Activated T-helper 17 cell treated with anti-CD3 and anti-CD28 coated beads, Interleukin-2, amount 50 U/mL, for 72 hours (primary cell): ENCODE data around the gene FAM3D. TPM values are rescaled to one million over a fixed set of nuclear protein-coding genes. Genes with fewer than 3 reads are reported as not detected.

Experiments used
- ATAC-seq: fragments of 150-1000 bp; cut with Tn5 transposase; replicated peaks from 2 replicates; pipeline ENCODE4 v1.10.0; 2021; ENCODE audit warnings: mild to moderate bottlenecking, moderate library complexity
- H3K27ac Mint-ChIP-seq: one replicate; pipeline ENCODE4 v1.8.0; 2022; ENCODE audit warnings: mixed read lengths
- H3K27me3 Mint-ChIP-seq: one replicate; pipeline ENCODE4 v1.8.0; 2022; ENCODE audit warnings: mixed read lengths
- H3K36me3 Mint-ChIP-seq: one replicate; pipeline ENCODE4 v1.8.0; 2022; ENCODE audit warnings: low read depth, mild to moderate bottlenecking, mixed read lengths
- H3K4me1 Mint-ChIP-seq: one replicate; pipeline ENCODE4 v1.8.0; 2022; ENCODE audit warnings: mixed read lengths
- H3K4me3 Mint-ChIP-seq: one replicate; pipeline ENCODE4 v1.8.0; 2022; ENCODE audit warnings: mild to moderate bottlenecking, mixed read lengths
- H3K9me3 Mint-ChIP-seq: one replicate; pipeline ENCODE4 v1.8.0; 2022; ENCODE audit warnings: mixed read lengths
- total RNA-seq, 2 donors: library from RNA; stranded (reverse); gene quantifications; one replicate each; pipeline ENCODE4 v1.2.3, GENCODE V29; 2022

FAM3D gene
- total RNA-seq, 2 donors from 2014 or later = not detected

GRCh38 chr3:58672880-58673279 is 6.3 kb upstream of the FAM3D start:
- no peaks in the 10 kb centered on the region for H3K4me1 Mint-ChIP-seq
- H3K9me3 Mint-ChIP-seq = peaks cover 4% of the 10 kb centered on the region
- H3K27me3 Mint-ChIP-seq = peaks cover 12% of the 10 kb centered on the region
- no peaks in the 10 kb centered on the region for H3K36me3 Mint-ChIP-seq
- no peak overlapping the region for H3K27ac Mint-ChIP-seq
- no peak overlapping the region for H3K4me3 Mint-ChIP-seq
- ATAC-seq = no peak

GRCh38 chr3:58672451-58672850 is 5.9 kb upstream of the FAM3D start:
- Mint-ChIP-seq H3K27me3 (peaks cover 12% of the 10 kb centered on the region), H3K27ac (no peak overlapping the region), H3K4me3 (no peak overlapping the region), H3K36me3 (no peaks in the 10 kb centered on the region), H3K9me3 (peaks cover 4% of the 10 kb centered on the region), H3K4me1 (no peaks in the 10 kb centered on the region)
- ATAC-seq = no peak

- no peak overlapping the region for H3K27ac Mint-ChIP-seq
- H3K4me1 Mint-ChIP-seq = no peaks in the 10 kb centered on the region
- ATAC-seq = no peak
- peaks cover 10% of the 10 kb centered on the region for H3K27me3 Mint-ChIP-seq
- H3K36me3 Mint-ChIP-seq = no peaks in the 10 kb centered on the region
- peaks cover 2% of the 10 kb centered on the region for H3K9me3 Mint-ChIP-seq
- H3K4me3 Mint-ChIP-seq = no peak overlapping the region
Observed at GRCh38 chr3:58670506-58671135, 4.0 kb upstream of the FAM3D start.

GRCh38 chr3:58668247-58668646 is 1.7 kb upstream of the FAM3D start:
- no peak overlapping the region for H3K4me3 Mint-ChIP-seq
- no peak for ATAC-seq
- H3K27me3 Mint-ChIP-seq = peaks cover 12% of the 10 kb centered on the region
- no peaks in the 10 kb centered on the region for H3K36me3 Mint-ChIP-seq
- H3K27ac Mint-ChIP-seq = no peak overlapping the region
- no peaks in the 10 kb centered on the region for H3K9me3 Mint-ChIP-seq
- H3K4me1 Mint-ChIP-seq = no peaks in the 10 kb centered on the region

GRCh38 chr3:58667704-58668103 is 1.1 kb upstream of the FAM3D start:
- Mint-ChIP-seq H3K27me3 (peaks cover 12% of the 10 kb centered on the region), H3K27ac (no peak overlapping the region), H3K9me3 (no peaks in the 10 kb centered on the region), H3K36me3 (no peaks in the 10 kb centered on the region), H3K4me1 (no peaks in the 10 kb centered on the region), H3K4me3 (no peak overlapping the region)
- ATAC-seq = no peak

GRCh38 chr3:58667229-58667628 is 655 bp upstream of the FAM3D start:
- Mint-ChIP-seq H3K27me3 (peaks cover 12% of the 10 kb centered on the region), H3K4me1 (no peaks in the 10 kb centered on the region), H3K9me3 (no peaks in the 10 kb centered on the region), H3K36me3 (no peaks in the 10 kb centered on the region), H3K27ac (no peak overlapping the region), H3K4me3 (no peak overlapping the region)
- no peak for ATAC-seq

- no peak overlapping the region for H3K27ac Mint-ChIP-seq
- H3K4me1 Mint-ChIP-seq = no peaks in the 10 kb centered on the region
- ATAC-seq = no peak
- H3K36me3 Mint-ChIP-seq = no peaks in the 10 kb centered on the region
- H3K4me3 Mint-ChIP-seq = no peak overlapping the region
- H3K27me3 Mint-ChIP-seq = peaks cover 10% of the 10 kb centered on the region
- no peaks in the 10 kb centered on the region for H3K9me3 Mint-ChIP-seq
Observed at GRCh38 chr3:58665405-58665804, 1.2 kb downstream of the FAM3D start.

GRCh38 chr3:58664611-58665010 is 2.0 kb downstream of the FAM3D start:
- ATAC-seq = no peak
- Mint-ChIP-seq H3K27ac (no peak overlapping the region), H3K36me3 (no peaks in the 10 kb centered on the region), H3K4me3 (no peak overlapping the region), H3K4me1 (no peaks in the 10 kb centered on the region), H3K27me3 (peaks cover 8% of the 10 kb centered on the region), H3K9me3 (no peaks in the 10 kb centered on the region)

- ATAC-seq = no peak
- peaks cover 15% of the 10 kb centered on the region for H3K27me3 Mint-ChIP-seq
- H3K36me3 Mint-ChIP-seq = no peaks in the 10 kb centered on the region
- no peaks in the 10 kb centered on the region for H3K4me1 Mint-ChIP-seq
- H3K27ac Mint-ChIP-seq = no peak overlapping the region
- H3K4me3 Mint-ChIP-seq = no peak overlapping the region
- no peaks in the 10 kb centered on the region for H3K9me3 Mint-ChIP-seq
Observed at GRCh38 chr3:58661836-58662420, 4.6 kb downstream of the FAM3D start.

GRCh38 chr3:58660998-58661397 is 5.6 kb downstream of the FAM3D start:
- no peaks in the 10 kb centered on the region for H3K4me1 Mint-ChIP-seq
- H3K4me3 Mint-ChIP-seq = no peak overlapping the region
- H3K36me3 Mint-ChIP-seq = no peaks in the 10 kb centered on the region
- ATAC-seq = no peak
- no peak overlapping the region for H3K27ac Mint-ChIP-seq
- H3K9me3 Mint-ChIP-seq = no peaks in the 10 kb centered on the region
- peaks cover 15% of the 10 kb centered on the region for H3K27me3 Mint-ChIP-seq

- ATAC-seq = no peak
- no peaks in the 10 kb centered on the region for H3K9me3 Mint-ChIP-seq
- no peak overlapping the region for H3K4me3 Mint-ChIP-seq
- no peak overlapping the region for H3K27ac Mint-ChIP-seq
- no peaks in the 10 kb centered on the region for H3K36me3 Mint-ChIP-seq
- no peaks in the 10 kb centered on the region for H3K4me1 Mint-ChIP-seq
- peaks cover 14% of the 10 kb centered on the region for H3K27me3 Mint-ChIP-seq
Observed at GRCh38 chr3:58659051-58659675, 7.4 kb downstream of the FAM3D start.

GRCh38 chr3:58658508-58658907 is 8.1 kb downstream of the FAM3D start:
- Mint-ChIP-seq H3K36me3 (no peaks in the 10 kb centered on the region), H3K9me3 (no peaks in the 10 kb centered on the region), H3K4me1 (no peaks in the 10 kb centered on the region), H3K4me3 (no peak overlapping the region), H3K27ac (no peak overlapping the region), H3K27me3 (peaks cover 16% of the 10 kb centered on the region)
- ATAC-seq = no peak

GRCh38 chr3:58657571-58658141 is 8.9 kb downstream of the FAM3D start:
- H3K4me3 Mint-ChIP-seq = no peak overlapping the region
- H3K4me1 Mint-ChIP-seq = no peaks in the 10 kb centered on the region
- no peak for ATAC-seq
- H3K36me3 Mint-ChIP-seq = no peaks in the 10 kb centered on the region
- peaks cover 25% of the 10 kb centered on the region for H3K27me3 Mint-ChIP-seq
- H3K9me3 Mint-ChIP-seq = no peaks in the 10 kb centered on the region
- H3K27ac Mint-ChIP-seq = no peak overlapping the region

- Mint-ChIP-seq H3K27me3 (peaks cover 28% of the 10 kb centered on the region), H3K4me3 (no peak overlapping the region), H3K36me3 (no peaks in the 10 kb centered on the region), H3K4me1 (no peaks in the 10 kb centered on the region), H3K27ac (no peak overlapping the region), H3K9me3 (no peaks in the 10 kb centered on the region)
- no peak for ATAC-seq
Observed at GRCh38 chr3:58657036-58657520, 9.5 kb downstream of the FAM3D start.

- peaks cover 28% of the 10 kb centered on the region for H3K27me3 Mint-ChIP-seq
- no peak for ATAC-seq
- no peak overlapping the region for H3K4me3 Mint-ChIP-seq
- H3K36me3 Mint-ChIP-seq = no peaks in the 10 kb centered on the region
- H3K27ac Mint-ChIP-seq = no peak overlapping the region
- H3K4me1 Mint-ChIP-seq = no peaks in the 10 kb centered on the region
- no peaks in the 10 kb centered on the region for H3K9me3 Mint-ChIP-seq
Observed at GRCh38 chr3:58656631-58657030, 9.9 kb downstream of the FAM3D start.
